Fibroblast of mammary gland (primary cell): ENCODE data around the gene CREB3L1.
A peak's percentile ranks its signal among the peaks of the same experiment; 100 is the strongest.

Experiments
- DNase-seq: peaks from one replicate; pipeline ENCODE4 v3.0.0-alpha.2; 2010; ENCODE audit warnings: low read depth
- H3K4me3 ChIP-seq: 2 replicates; pipeline ENCODE4 v1.5.1; 2011; ENCODE audit warnings: low read depth, mild to moderate bottlenecking, low read length, moderate library complexity; ENCODE audit not compliant: control insufficient read depth
- CTCF ChIP-seq: conservative IDR thresholded peaks from 2 replicates; pipeline ENCODE4 v1.5.1; 2011; ENCODE audit warnings: low read depth, low read length, inconsistent platforms; ENCODE audit not compliant: control insufficient read depth, insufficient read depth

Gene CREB3L1

GRCh38 chr11:46337626-46338345, 60.3 kb downstream of the CREB3L1 start:
- no peak for DNase-seq
- no peak overlapping the region for H3K4me3 ChIP-seq
- TF ChIP-seq CTCF, result no peak

GRCh38 chr11:46338636-46338987, 61.1 kb downstream of the CREB3L1 start:
- no peak overlapping the region for H3K4me3 ChIP-seq
- TF ChIP-seq CTCF, result no peak

DNA sequence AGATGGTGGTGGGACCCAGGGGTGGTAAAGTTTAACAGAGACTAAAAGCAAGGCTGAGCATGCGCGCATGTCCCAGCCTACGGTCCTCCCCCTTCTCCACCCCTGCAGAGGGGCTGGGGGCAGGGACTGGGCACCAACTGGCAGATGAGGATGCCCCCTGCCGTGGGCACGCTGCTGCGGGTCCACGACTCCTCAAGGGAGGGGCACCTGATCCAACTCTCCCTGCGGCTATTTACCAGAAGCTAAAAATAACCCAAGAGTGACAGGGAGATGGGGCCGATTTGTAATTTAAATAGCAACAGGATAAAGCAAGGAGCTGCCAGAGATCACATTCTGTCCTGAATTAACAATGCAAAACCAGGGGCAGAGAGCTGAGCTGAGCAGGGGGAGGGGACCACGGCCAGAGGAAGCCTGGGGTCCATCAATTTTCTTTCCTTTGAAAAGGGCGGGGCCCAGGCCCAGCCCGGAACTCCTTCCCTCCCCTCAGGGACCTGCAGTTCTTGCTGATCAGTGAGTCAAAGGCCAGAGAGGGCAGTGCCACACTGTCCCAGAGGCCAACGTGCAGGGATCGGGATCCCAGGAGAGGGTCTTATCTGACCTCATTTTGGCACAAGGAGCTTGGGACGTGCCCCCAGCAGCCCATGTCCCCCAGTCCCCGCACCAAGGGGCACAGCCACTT, 61.7 kb downstream of the CREB3L1 start:
- TF ChIP-seq CTCF, result no peak
- H3K4me3 ChIP-seq, result no peak overlapping the region
- DNase-seq, result no peak

More at GRCh38 chr11:46338636-46338987, 61.1 kb downstream of the CREB3L1 start:
- DNase-seq, result peak; percentile 23

DNA sequence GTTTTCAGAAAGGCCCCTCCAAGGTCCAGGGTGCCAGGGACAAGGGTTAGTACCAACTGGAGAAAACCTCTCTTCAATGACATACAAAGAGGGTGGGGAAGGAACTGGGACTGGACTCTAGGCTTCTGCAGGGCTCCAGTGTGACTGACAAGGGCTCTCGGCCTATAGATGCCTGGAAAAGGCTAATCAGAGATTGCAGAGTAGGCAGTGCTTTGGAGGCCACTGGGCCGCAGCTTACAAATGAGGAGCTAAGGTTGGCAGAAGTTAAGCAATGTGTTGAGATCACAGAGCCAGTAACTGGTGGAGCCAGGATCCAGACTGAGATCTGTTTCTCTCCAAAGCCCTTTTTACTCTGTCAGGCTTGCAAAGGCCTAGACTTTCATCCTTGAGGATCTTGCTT, 62.4 kb downstream of the CREB3L1 start:
- no peak overlapping the region for H3K4me3 ChIP-seq
- no peak for TF ChIP-seq CTCF
- DNase-seq, result no peak

GRCh38 chr11:46341454-46341853, 64.0 kb downstream of the CREB3L1 start:
- no peak for TF ChIP-seq CTCF
- DNase-seq, result no peak
- H3K4me3 ChIP-seq, result no peak overlapping the region

DNA sequence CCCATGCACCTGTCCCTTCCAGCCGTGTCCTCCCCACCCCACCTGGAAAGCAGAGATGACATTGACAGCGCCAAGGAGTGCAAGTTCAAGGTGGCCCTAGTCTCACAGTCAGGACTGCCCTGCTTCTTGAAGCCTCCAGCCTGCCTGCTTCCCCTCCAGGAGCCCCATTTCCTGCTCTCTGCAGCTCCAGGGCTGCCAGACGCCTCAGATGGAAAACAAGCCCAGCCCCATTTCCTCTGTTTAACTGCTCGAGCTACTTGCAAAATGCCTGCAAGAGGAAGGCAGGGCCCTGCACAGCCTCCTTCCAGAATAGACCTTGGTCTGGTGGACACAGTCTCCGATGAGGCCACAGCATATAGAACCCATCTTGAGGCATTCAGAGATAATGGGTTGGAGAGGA, 64.8 kb downstream of the CREB3L1 start:
- H3K4me3 ChIP-seq, result no peak overlapping the region
- TF ChIP-seq CTCF, result no peak
- DNase-seq, result no peak
